GM18873 (cell line): ENCODE data around the gene HSBP1L1.

Experiments used
- ATAC-seq: cut with Tn5 transposase; IDR thresholded peaks from one replicate; pipeline ENCODE4 v1.9.1; 2021; ENCODE audit warnings: mild to moderate bottlenecking, moderate library complexity, moderate number of reproducible peaks; ENCODE audit not compliant: unreplicated experiment, low FRiP score

HSBP1L1 gene

GRCh38 chr18:79964330-79965118 is at the start of gene HSBP1L1:
Gene HSBP1L1, plus strand, starts transcription at chr18:79964643. Its CDS starts 93 bp downstream, at chr18:79964736.
- ATAC-seq, result no peak

DNA sequence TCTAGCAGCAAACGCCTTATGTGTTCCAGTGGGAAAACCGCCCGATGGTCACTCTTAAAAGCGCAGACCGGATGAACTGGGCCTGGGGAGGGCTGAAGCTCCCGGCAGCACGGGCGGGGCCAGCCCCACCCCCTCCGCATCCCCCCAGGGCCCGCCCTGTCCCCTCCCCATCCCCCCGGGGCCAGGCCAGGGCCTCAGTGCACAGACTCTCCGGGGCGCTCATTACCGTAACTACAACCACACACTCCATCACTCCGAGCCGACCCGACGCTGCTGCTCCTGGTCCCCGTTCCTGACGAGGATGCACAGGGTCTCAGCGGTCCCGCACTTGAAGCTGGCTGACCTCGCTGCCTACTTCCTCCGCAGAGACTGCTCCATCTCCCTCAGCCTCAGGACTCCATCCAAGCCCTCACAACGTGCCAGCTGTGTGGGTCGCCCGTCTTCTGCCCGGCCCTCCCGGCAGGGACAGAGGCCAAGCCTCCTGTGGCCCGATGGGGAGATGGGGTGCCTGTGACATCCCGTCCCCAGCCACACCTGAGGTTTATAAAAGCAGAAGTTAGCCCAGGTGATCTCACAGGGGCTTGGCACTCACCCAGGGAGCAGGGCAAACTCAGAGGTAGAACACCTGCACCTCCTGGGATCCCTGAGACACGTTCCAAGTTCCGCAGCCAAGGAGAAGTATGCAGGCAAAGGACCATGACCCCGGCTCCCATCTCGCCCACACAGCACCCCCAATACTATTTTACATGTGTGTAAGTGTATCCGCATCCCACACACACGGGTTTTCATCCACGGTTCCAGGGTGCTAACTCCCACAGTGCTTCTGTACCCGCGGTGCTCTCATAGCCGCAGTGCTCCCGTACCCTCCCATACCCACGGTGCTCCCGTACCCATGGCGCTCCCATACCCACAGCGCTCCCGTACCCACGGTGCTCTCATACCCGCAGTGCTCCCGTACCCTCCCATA is 49.0 kb upstream of the HSBP1L1 start:
- ATAC-seq, result no peak

GRCh38 chr18:79916128-79916494 is 48.3 kb upstream of the HSBP1L1 start:
- no peak for ATAC-seq

DNA sequence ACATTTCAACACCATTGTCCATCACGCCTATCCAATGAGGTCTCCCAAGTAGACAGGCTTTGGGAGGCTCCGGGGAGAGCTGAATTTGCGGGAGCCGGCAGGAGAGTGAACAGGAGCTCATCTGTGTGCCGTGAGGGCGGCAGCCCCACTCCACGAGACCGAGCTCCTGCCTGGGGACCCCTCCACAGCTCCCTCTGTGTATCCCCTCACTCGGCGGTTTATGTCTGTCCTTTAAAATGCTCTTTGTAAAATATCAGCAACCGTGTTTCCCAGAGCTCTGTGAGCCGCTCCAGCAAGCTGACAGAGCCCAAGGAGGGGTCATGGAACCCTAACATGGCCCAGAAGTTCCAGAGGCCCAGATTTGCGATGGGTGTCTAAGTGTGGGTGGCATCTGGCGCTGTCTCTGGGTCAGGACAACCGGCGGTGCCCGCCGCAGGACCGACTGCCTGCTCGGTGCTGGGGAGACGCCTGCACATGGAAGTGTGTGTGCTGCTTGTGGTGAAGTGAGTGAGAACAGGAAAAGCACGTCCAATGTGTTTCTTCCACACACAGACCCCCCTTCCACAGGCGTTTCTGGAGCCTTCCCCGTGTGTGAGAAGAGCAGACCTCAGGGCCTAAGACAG is 47.8 kb upstream of the HSBP1L1 start:
- ATAC-seq, result no peak

- ATAC-seq, result no peak
These were observed 47.1 kb upstream of the HSBP1L1 start for GRCh38 chr18:79917169-79917852.

- no peak for ATAC-seq
These were observed 46.4 kb upstream of the HSBP1L1 start for GRCh38 chr18:79917853-79918614.

GRCh38 chr18:79918615-79919011 is 45.8 kb upstream of the HSBP1L1 start:
- ATAC-seq, result no peak

DNA sequence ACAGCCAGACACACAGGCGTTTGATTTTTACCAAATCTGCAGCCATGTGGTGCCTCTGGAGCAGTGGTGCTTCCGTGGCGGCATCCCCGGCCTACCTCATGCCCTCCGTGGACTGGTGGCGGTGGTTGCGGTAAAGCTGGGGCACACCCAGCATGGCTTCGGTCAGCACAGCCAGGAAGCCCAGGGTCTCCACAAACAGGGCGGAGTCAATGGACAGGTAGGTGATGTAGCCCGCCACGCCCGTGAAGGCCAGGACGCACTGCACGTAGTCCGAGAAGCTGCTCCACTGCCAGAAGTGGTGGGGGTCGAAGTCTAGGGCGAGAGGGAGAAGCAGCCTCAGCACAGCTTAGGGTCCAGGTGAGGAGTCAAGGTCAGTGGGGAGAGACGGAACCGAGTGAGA is 45.4 kb upstream of the HSBP1L1 start:
- ATAC-seq, result no peak

DNA sequence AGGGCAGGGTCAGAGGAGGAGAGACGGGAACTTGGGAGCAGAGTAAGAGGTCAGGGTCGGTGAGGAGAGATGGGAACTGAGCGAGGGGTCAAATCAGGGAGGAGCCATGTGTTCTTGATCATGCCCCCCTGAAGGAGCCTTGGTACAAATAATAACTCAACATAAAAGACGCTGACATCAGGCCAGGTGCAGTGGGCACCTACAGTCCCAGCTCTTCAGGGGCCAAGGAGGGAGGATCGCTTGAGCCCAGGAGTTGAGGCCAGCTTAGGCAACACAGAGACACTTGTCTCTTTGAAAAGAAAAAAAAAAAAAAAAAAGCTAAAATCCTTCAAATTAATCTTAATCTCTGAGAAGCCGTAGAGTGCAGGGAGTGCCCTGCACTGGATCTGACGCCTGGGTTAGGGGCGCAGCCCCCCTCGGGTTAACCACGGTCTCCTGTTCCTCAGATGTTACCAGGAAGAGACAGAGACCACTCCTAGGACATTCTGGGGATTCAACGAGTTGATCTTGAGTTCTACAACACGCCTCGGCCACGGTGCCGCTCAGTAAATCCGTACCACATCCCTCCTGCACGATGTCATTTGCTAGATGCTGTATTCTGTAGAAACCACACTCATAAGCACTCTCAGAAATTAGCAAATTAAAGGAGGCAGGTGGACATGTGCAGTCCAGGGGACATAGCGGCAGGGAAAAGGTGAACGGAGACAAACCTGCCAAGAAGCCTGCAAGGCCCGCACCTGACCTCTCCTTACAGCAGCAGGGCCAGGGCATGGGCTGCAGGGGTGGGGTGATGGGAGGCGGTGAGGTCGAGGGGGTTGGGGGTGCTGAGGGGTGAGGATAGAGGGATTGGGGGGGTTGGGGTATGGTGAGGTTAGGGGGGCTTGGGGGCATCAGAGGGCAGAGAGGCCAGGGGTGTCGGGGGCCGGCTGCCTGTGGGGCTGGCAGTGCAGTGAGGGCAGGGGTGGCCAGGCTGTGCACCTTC is 42.2 kb upstream of the HSBP1L1 start:
- no peak for ATAC-seq

DNA sequence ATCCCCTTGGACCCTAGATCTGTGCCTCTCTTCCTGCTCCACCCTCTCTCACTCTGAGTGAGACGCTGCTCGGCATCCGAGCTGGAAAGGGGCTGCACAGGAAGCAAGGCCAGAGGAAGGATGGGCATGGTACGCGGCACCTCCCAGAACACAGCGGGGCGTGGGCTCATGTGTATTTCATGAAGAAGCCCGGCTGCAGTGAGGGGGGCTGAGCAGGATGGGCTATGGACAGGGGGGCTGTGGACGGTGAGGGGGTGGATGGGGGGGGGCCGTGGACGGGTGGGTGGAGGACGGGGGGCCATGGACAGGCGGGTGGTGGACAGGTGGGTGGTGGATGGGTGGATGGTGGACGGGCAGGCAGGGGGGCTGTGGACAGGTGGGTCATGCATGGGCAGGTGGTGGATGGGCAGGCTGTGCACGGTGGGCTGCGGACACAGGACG is 41.5 kb upstream of the HSBP1L1 start:
- ATAC-seq, result no peak

- no peak for ATAC-seq
These were observed 40.4 kb upstream of the HSBP1L1 start for GRCh38 chr18:79923896-79924585.

- no peak for ATAC-seq
These were observed 39.4 kb upstream of the HSBP1L1 start for GRCh38 chr18:79924814-79925731.

DNA sequence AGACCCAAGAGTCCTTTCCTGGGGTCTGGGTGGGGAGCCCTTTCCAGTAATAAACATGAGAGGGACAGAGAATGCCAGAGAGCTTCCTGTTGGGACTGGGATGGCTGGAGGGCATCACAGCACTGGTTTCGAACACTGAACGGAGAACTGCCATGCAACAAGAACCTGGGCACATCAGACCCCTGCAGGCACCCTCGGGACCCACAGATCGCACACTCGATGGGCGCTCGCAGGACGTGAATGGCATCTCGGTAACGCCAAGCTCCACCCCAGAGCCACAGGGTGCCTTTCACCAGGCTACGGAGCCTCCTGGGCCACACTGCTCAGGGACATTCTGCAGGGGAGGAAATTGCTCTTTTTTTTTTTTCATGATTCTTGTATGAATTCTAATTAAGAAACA is 38.1 kb upstream of the HSBP1L1 start:
- ATAC-seq, result no peak

DNA sequence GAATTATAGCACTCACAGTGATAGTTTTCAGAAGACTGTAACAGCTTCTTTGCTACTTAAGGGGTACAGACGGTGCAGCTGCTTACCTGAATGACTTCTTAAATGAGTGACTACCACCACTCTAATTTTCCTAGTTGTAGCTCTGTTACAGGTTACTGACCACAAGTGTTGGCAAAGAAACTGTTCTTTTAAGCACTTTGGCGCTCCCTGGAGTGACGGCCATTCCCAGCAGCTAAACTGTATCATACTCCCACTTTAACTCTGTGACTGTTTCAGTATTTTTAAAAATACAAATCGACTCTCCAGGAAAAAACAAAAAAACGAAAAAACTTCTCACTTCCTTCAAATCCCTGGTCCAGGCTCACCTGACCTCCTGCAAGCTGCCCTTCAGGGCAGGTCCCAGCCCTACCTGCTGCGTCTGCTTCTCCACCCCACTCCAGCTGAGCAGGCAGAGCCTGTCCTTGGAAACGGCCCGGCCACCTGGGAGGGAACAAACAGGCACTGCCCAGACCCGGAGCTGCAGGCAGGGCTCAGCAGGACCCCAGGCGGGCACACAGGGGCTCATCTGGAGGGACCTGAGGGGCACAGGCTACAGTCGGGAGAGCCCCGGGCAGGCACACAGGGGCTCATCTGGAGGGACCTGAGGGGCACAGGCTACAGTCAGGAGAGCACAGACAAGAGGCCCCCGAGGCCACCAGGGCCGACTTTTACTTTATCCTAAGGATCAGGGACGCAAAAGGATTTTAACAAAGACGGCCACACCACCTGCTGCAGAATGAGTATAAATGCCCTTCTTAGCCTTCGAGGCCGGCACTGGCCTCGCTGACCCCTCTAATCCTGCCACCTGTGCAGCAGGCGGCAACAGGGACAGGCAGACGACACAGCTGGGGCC is 37.5 kb upstream of the HSBP1L1 start:
- ATAC-seq, result no peak

DNA sequence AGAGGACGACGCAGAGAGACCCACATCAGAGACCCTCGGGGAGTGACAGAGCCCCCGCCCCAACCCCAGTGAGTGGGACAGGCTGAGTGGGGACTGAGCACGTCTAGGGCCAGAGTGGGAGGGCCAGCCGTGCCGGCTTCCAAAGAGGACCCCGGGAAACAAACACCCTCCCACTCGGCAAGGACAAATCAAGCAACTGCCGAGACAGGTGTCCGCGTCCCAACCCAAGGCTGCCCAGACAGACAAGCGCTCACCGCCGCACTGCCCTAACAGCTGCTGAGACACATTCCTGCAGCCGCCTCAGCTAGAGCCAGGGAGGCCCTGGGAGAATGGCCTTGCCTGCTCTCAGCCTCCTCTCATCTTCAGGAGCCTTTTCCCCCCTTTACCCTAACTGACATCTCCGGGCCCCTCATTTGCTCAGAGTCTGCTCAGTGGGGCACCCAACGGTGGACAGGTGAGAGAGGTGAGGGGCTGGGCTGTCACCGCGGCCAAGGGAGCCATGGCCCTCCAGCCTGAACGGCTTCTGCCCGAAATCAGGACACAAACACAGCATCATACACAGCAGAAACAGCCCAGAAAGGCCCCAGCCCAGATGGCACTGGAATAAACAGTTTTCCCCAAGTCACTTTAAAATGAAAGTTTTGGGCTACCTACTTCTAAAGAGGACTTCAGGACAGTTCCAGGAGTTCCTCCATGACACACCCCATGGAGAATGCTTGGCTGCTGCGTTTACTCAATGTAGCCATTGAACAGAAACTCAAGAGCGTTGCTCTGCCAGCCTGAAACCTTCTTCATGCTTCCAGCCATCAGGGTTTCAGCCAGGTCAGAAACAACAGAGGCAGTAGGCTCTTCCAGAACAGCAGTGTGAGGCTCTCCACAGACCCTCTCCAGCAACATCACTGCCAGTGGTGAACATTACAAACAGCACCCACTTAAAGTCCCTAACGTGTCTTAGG is 36.6 kb upstream of the HSBP1L1 start:
- ATAC-seq, result no peak
